HepG2 (cell line): ENCODE results near the gene CAP2. TPM values are rescaled to one million over a fixed set of nuclear protein-coding genes. Genes with fewer than 3 reads are reported as not detected.

ENCODE experiments used
- CAMTA2 ChIP-seq: sonication (generic); formaldehyde crosslinking; IDR thresholded peaks from 2 replicates; pipeline ENCODE4 v1.4.0; 2020; ENCODE audit warnings: mild to moderate bottlenecking, missing genetic modification reagents, borderline replicate concordance
- HMGA1 ChIP-seq: sonication (generic); formaldehyde crosslinking; conservative IDR thresholded peaks from 2 replicates; pipeline ENCODE4 v1.4.0; 2020; ENCODE audit warnings: missing genetic modification reagents
- POGZ ChIP-seq: sonication (generic); formaldehyde crosslinking; IDR thresholded peaks from 2 replicates; pipeline ENCODE4 v1.4.0; 2020; ENCODE audit warnings: mild to moderate bottlenecking, missing genetic modification reagents
- ZFYVE20 ChIP-seq: sonication (generic); formaldehyde crosslinking; IDR thresholded peaks from 2 replicates; pipeline ENCODE4 v1.8.0; 2023; ENCODE audit warnings: low read depth, mild to moderate bottlenecking, moderate library complexity, missing genetic modification reagents, borderline replicate concordance
- ZNF816 ChIP-seq: sonication (generic); formaldehyde crosslinking; IDR thresholded peaks from 2 replicates; pipeline ENCODE4 v1.8.0; 2022; ENCODE audit warnings: missing genetic modification reagents, mild to moderate bottlenecking, borderline replicate concordance
- polyA plus RNA-seq, 8 experiments: library from polyadenylated mRNA; depleted of rRNA in 3 of 8; stranded (reverse) in 7 of 8; unstranded in 1 of 8; fragments of >200 nt; fragmentation: Illumina TruSeq in 4 of 8; extraction: Trizol in 4 of 8; gene quantifications; 2 replicates each; pipeline versions ENCODE4 v1.2.1 to v1.2.3, GENCODE V29; 2011 to 2016; ENCODE audit warnings: low read depth in 4 of 8, missing spikeins in 1 of 8, mixed read lengths in 1 of 8; ENCODE audit not compliant: insufficient read depth in 1 of 8
- total RNA-seq, 5 experiments: library from RNA; depleted of rRNA; stranded (reverse); fragments of >200 nt; fragmentation: Illumina TruSeq; extraction: Trizol; gene quantifications; 2 replicates each; pipeline ENCODE4 v1.2.3, GENCODE V29; 2016; ENCODE audit warnings: low read depth in 1 of 5
- TF ChIP-seq, protein P1 (sequence below): sonication (generic); formaldehyde crosslinking; IDR thresholded peaks from 2 replicates; pipeline ENCODE4 v1.9.0; 2021; ENCODE audit warnings: mild to moderate bottlenecking, missing genetic modification reagents
- TF ChIP-seq, protein P2 (sequence below): sonication (generic); formaldehyde crosslinking; IDR thresholded peaks from 2 replicates; pipeline ENCODE4 v1.4.0; 2020; ENCODE audit warnings: missing genetic modification reagents
- TF ChIP-seq, protein P3 (sequence below): IDR thresholded peaks from 2 replicates; pipeline ENCODE4 v1.6.1; 2018; ENCODE audit warnings: missing genetic modification reagents, mild to moderate bottlenecking, missing compliant biosample characterization

Gene CAP2
- total and polyA plus RNA-seq, 2 of the 13 experiments (the other 11 are each of a cell fraction or from before 2014, with no cell fraction given), result 7.9 to 53.1 TPM

DNA sequence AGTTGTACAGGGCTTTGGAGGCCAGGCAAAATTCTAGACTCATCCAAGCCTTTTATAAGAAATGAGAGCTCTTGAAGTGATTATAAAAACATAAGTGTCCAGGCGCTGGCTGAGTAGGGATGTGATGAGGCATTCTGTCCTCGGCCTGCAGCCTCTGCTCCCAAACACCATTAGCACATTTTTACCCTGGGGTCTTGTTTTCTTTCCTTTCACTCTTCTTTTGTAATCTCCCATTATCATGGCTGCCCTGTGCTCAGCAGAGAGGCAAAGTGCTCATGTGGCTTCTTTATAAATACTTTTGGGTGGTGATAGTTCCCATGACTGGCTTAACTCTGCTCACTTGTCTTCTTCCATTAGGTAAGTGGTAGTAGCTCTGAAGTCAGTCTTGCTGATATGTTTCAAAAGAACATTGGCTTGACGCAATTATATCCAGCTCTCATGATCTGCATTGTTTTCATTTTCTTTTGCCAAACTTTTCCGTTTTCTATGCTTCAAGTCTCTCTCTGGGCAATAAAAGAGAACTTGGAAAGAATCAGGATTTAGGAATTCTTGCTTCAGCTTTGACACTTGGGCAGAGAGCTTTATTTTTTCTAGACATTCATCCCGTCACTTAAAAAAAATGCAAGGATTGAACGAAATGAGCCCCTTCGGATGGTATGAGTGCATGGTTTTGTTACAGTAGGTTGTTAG lies 61.1 kb downstream of the CAP2 start (continued):
- TF ChIP-seq, protein P1, sequence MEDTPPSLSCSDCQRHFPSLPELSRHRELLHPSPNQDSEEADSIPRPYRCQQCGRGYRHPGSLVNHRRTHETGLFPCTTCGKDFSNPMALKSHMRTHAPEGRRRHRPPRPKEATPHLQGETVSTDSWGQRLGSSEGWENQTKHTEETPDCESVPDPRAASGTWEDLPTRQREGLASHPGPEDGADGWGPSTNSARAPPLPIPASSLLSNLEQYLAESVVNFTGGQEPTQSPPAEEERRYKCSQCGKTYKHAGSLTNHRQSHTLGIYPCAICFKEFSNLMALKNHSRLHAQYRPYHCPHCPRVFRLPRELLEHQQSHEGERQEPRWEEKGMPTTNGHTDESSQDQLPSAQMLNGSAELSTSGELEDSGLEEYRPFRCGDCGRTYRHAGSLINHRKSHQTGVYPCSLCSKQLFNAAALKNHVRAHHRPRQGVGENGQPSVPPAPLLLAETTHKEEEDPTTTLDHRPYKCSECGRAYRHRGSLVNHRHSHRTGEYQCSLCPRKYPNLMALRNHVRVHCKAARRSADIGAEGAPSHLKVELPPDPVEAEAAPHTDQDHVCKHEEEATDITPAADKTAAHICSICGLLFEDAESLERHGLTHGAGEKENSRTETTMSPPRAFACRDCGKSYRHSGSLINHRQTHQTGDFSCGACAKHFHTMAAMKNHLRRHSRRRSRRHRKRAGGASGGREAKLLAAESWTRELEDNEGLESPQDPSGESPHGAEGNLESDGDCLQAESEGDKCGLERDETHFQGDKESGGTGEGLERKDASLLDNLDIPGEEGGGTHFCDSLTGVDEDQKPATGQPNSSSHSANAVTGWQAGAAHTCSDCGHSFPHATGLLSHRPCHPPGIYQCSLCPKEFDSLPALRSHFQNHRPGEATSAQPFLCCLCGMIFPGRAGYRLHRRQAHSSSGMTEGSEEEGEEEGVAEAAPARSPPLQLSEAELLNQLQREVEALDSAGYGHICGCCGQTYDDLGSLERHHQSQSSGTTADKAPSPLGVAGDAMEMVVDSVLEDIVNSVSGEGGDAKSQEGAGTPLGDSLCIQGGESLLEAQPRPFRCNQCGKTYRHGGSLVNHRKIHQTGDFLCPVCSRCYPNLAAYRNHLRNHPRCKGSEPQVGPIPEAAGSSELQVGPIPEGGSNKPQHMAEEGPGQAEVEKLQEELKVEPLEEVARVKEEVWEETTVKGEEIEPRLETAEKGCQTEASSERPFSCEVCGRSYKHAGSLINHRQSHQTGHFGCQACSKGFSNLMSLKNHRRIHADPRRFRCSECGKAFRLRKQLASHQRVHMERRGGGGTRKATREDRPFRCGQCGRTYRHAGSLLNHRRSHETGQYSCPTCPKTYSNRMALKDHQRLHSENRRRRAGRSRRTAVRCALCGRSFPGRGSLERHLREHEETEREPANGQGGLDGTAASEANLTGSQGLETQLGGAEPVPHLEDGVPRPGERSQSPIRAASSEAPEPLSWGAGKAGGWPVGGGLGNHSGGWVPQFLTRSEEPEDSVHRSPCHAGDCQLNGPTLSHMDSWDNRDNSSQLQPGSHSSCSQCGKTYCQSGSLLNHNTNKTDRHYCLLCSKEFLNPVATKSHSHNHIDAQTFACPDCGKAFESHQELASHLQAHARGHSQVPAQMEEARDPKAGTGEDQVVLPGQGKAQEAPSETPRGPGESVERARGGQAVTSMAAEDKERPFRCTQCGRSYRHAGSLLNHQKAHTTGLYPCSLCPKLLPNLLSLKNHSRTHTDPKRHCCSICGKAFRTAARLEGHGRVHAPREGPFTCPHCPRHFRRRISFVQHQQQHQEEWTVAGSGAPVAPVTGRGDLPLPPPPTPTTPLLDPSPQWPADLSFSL (CRISPR knock-in tag), result no peak
- TF ChIP-seq, protein P2, sequence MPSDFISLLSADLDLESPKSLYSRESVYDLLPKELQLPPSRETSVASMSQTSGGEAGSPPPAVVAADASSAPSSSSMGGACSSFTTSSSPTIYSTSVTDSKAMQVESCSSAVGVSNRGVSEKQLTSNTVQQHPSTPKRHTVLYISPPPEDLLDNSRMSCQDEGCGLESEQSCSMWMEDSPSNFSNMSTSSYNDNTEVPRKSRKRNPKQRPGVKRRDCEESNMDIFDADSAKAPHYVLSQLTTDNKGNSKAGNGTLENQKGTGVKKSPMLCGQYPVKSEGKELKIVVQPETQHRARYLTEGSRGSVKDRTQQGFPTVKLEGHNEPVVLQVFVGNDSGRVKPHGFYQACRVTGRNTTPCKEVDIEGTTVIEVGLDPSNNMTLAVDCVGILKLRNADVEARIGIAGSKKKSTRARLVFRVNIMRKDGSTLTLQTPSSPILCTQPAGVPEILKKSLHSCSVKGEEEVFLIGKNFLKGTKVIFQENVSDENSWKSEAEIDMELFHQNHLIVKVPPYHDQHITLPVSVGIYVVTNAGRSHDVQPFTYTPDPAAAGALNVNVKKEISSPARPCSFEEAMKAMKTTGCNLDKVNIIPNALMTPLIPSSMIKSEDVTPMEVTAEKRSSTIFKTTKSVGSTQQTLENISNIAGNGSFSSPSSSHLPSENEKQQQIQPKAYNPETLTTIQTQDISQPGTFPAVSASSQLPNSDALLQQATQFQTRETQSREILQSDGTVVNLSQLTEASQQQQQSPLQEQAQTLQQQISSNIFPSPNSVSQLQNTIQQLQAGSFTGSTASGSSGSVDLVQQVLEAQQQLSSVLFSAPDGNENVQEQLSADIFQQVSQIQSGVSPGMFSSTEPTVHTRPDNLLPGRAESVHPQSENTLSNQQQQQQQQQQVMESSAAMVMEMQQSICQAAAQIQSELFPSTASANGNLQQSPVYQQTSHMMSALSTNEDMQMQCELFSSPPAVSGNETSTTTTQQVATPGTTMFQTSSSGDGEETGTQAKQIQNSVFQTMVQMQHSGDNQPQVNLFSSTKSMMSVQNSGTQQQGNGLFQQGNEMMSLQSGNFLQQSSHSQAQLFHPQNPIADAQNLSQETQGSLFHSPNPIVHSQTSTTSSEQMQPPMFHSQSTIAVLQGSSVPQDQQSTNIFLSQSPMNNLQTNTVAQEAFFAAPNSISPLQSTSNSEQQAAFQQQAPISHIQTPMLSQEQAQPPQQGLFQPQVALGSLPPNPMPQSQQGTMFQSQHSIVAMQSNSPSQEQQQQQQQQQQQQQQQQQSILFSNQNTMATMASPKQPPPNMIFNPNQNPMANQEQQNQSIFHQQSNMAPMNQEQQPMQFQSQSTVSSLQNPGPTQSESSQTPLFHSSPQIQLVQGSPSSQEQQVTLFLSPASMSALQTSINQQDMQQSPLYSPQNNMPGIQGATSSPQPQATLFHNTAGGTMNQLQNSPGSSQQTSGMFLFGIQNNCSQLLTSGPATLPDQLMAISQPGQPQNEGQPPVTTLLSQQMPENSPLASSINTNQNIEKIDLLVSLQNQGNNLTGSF (CRISPR knock-in tag), result no peak
- no peak for TF ChIP-seq ZFYVE20 (CRISPR knock-in tag)
- no peak for TF ChIP-seq ZNF816 (CRISPR knock-in tag)
- TF ChIP-seq CAMTA2 (CRISPR knock-in tag), result no peak
- TF ChIP-seq POGZ (CRISPR knock-in tag), result no peak
- no peak for TF ChIP-seq HMGA1 (CRISPR knock-in tag)
- TF ChIP-seq, protein P3, sequence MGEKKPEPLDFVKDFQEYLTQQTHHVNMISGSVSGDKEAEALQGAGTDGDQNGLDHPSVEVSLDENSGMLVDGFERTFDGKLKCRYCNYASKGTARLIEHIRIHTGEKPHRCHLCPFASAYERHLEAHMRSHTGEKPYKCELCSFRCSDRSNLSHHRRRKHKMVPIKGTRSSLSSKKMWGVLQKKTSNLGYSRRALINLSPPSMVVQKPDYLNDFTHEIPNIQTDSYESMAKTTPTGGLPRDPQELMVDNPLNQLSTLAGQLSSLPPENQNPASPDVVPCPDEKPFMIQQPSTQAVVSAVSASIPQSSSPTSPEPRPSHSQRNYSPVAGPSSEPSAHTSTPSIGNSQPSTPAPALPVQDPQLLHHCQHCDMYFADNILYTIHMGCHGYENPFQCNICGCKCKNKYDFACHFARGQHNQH (CRISPR knock-in tag), result no peak
- TF ChIP-seq, all 625 proteins: peak for 0
